Stomach (tissue), 4 donors: ENCODE measurements around the gene PTPRT.

Experiments used
- CTCF ChIP-seq, 7 experiments: fragments of 450-650 bp in 4 of 7; fragments of 200-600 bp in 3 of 7; sonication (generic) in 3 of 7; IDR thresholded peaks; one replicate each; pipeline ENCODE4 v1.5.1; 2016 to 2019; ENCODE audit warnings: antibody characterized with exemption in 7 of 7, control low read depth in 2 of 7, mild to moderate bottlenecking in 1 of 7
- POLR2A ChIP-seq, 4 donors: fragments of 450-650 bp; IDR thresholded peaks; one replicate each; pipeline ENCODE4 v1.6.1; 2016; ENCODE audit warnings: antibody characterized with exemption in 4 of 4, control low read depth in 2 of 4, mild to moderate bottlenecking in 1 of 4, moderate library complexity in 1 of 4

- TF ChIP-seq CTCF (IDR thresholded peaks at IDR 0.05) = no peak
- TF ChIP-seq POLR2A (IDR thresholded peaks at IDR 0.05) = no peak
Measured at GRCh38 chr20:42447270-42447669, 742.4 kb downstream of the PTPRT start.
